Epidermal melanocyte (primary cell): ENCODE data around the gene SYT13.

Experiments
- DNase-seq: peaks from one replicate; pipeline ENCODE4 v3.0.0; 2011; ENCODE audit warnings: low spot score; ENCODE audit not compliant: insufficient read length

The SYT13 gene

DNA sequence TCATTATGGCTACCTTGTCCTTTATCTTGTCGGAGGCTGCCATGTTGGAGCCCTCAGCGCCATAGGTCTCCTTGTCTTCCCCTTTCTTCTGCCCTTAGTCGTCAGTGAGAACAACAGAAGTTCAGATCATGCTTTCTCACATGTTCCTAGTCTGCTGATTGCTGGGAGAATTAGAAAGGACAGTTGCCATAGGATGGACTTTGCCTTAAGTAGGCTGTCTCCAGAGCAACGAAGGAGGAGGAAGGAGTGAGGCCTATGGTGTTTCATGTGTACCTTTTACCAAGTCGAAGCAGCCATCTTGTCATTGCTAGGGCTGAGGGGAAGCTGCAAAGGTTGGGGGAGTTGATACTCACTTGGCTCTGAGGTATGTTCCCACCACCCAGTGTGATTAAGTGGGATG, 62.6 kb downstream of the SYT13 start:
- DNase-seq: no peak

DNA sequence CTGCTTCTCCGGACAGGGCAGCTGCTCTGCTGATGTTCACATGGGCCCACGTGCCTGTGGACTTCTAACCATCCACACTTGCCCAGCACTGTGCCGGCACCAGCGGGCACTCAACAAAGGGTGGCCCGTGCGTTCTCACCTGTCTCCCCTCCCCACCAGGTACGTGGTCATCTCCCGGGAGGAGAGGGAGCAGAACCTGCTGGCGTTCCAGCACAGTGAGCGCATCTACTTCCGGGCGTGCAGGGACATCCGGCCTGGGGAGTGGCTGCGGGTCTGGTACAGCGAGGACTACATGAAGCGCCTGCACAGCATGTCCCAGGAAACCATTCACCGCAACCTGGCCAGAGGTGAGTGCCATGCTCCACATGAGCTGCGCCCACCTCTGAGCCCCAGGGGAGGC, 66.7 kb downstream of the SYT13 start:
- no peak for DNase-seq

- DNase-seq: no peak
Measured at GRCh38 chr11:45218705-45219104, 67.4 kb downstream of the SYT13 start.

GRCh38 chr11:45217991-45218390, 68.2 kb downstream of the SYT13 start:
- DNase-seq: no peak

DNA sequence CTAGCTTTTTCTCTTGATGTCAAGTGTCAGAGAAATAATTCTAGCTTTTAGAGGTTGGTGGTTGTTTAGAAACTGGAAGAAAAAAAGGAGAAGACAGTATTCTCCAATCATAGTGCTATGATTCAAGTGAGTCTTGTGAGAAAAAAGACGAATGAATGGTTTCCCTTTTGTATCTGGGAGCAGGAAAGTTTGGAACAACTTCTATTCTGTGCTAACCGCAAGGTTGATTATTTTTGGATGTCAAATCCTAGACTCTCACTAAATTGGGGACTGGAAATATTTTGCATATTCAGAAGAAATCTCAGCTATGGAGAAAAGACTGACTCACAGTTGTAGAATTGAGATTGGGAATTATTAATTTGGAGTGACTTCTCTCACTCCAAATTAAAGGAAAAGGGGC, 69.2 kb downstream of the SYT13 start:
- DNase-seq: no peak

GRCh38 chr11:45216031-45216430, 70.1 kb downstream of the SYT13 start:
- DNase-seq: no peak

DNA sequence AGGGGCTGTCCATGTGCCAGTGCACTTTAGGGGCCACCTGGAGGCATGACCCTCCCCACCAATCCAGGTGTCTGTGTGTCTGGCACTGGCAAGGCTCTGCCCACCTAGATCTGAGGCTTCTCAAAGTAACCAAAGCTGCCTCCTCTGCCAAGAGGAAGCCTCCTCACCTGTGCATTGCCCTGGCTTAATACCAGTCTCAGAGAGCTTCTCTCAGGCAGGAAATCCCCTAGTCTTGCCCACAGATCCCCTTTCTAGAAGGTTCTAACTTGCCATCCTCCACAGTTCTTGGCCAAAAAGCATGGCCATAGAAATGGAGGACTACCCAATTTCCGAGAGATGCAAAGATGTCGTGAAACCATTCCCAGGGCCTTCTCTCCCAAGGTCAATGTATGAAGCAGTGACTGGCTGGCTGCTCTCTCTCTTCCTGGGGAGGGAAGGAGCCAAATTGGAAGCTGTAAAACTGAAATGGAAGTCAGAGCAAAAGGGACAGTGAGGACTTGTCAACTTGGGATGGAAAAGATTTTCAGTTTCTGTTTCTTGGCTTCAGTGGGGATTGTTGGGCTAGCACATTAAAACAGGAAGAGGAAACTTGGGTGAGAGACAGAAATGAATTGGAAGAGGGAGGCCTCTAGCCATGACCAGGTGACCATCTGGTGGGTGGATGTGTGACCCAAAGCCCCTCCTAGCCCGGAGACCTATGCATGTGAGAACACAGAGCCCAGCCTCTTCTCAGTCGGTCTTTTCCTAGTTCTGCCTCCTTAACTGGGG, 70.9 kb downstream of the SYT13 start:
- DNase-seq: no peak

- no peak for DNase-seq
Measured at GRCh38 chr11:45213717-45214116, 72.4 kb downstream of the SYT13 start.

GRCh38 chr11:45213316-45213665, 72.8 kb downstream of the SYT13 start:
- no peak for DNase-seq

DNA sequence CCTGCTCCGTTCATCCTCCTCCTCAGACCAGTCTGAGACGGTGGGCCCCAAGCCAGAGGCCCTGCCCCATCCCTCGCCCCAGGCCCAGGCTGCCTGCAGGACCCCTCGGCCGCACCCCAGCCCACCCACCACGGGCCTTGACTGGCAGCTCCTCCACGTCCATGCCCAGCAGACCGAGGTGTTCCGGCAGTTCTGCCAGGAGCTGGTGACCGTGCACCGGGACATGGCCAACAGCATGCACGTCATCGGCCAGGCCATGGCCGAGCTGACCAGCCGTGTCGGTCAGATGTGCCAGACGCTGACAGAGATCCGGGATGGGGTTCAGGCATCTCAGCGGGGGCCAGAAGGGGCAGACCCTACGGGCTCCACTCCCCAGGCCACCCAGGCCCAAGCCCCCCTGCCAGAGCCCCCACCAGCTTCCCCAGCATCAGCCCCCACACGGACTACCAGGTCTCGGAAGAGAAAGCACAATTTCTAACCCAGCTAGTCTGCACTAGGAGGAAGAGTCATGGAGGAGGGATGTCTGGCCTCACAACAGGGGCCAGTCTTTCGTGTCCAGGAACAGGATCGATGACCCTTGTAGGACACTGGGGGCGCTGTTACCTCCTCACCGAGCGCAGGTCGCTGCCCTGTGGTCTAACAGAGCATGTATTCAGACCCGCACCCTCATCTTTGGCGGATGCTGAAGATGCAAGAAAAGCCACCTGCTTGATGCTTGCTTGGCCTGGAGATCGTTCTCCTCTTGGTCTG, 73.4 kb downstream of the SYT13 start:
- DNase-seq: no peak

DNA sequence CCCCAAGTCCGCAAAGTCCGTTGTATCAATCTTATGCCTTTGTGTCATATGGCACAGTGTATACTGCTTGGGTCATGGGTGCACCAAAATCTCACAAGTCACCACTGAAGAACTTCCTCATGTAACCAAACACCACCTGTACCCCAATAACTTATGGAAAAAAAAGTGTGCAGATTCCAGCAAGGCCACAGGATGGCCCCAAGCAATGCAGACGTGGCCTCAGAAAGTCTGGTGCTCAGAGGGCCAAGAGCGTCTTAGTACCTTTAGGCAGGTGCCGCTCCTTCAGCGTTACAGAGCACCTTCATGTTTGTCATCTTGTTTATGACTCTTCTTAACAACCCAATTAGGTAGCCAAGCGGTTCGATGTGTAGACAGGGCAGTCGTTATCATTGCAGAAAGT, 74.4 kb downstream of the SYT13 start:
- no peak for DNase-seq

GRCh38 chr11:45210846-45211245, 75.3 kb downstream of the SYT13 start:
- DNase-seq: no peak

DNA sequence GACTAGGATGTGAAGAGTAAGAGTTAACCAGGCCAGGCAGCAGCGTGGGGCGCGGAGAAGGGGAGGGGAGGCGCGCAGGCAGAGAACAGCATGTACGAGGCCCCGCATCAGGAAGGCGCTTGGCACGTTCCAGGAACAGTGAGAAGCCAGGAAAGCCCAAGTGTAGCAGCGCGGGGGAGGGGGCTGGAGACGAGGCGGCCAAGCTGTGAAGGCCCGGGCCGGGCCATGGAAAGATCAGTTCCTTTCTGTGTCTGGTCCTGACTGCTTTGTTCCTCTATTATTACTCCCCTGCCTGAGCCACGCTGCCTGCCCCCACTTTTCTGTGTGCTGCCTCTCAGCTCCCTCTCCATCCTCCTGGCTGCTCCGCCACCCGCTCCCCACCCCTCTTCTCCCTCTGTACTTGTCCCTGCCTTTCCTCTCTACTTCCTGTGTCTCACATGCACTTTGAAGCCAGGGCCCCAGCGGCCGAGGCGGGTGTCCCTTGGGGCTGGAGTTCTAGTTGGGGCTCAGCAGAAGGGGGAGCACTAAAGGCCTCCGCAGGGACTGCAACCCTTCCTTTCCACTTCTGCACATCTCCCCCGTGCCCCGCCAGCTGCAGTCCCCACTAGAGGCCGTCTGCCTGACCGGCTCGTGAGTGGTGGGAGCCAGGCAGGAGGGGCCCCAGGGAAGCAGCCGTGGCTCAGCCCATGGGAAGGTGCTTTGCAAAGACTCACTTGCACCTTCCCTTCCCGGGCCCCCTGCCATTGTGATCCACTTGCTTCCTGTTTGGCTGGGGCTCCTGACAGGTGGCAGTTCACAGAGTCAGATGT, 76.0 kb downstream of the SYT13 start:
- no peak for DNase-seq

DNA sequence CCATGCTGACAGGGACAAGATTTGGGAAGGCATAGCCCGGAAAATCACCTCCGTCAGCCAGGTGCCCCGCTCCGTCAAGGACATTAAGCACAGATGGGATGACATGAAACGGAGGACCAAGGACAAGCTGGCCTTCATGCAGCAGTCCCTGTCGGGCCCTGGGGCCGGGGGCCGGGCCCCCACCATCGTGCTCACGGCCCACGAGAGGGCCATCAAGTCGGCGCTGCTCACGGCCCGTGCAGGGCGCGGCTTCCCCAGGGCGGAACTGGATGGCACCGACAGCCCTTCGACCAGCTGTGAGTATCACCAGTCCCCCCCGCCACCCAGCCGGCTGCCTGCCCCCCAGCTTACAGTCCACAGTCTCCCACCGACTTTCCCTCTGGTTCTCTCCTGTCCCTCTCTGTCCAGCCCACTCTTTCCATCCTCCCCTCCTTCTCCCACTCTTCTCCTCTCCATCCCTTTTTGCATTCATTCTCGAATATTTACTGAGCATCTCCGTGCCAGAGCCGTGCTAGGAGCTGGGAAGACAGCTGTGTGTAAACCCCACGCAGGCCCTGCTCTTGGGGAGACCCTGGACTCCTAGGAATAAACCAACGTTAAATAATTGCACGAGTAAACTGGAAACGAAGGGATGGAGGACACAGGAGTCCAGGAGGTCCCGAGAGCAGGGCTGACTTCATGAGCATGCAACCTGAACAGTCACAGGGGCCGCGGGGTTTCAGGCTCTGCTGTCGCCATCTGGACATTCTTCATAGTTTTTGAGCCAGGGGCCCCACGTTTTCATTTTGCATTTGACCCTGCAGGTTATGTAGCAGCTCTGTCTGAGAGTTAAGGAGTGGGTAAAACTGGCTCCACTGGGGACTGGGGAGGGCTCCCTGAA, 76.9 kb downstream of the SYT13 start:
- DNase-seq: no peak

- DNase-seq: no peak
Measured at GRCh38 chr11:45208135-45208534, 78.0 kb downstream of the SYT13 start.

- DNase-seq: no peak
Measured at GRCh38 chr11:45205978-45206377, 80.2 kb downstream of the SYT13 start.

DNA sequence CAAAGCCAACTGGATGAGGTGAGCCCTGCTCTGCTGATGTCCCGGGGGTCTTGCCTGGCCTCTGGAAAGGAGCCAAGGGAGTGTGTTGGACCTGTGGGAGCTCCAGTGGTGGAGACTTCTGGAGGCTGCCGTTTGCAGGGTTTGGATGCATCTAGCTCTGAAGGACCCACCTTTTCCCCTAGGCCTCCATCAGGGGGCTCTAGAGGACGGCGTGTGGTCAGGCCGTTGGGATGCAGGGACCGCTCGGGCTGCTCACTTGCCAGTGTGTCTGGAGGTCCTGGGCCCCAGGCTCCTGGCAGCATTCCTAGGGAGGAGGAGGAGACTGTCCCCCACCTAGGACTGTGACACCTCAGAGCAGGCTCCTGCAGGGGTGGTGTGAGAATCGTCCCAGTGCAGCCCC, 81.4 kb downstream of the SYT13 start:
- no peak for DNase-seq

- no peak for DNase-seq
Measured at GRCh38 chr11:45193695-45194094, 92.4 kb downstream of the SYT13 start.
